Activated CD4-positive, CD25-positive, alpha-beta regulatory T cell treated with anti-CD3 and anti-CD28 coated beads, Interleukin-2, amount 50 U/mL, for 72 hours (primary cell): ENCODE results near the gene NSMCE3.
"Not testable (repeated sequence)": the region's sequence is repeated elsewhere in the genome, so short reads cannot be mapped to it uniquely, and the experiment has no call there.

Experiments used
- DNase-seq: peaks from one replicate; pipeline ENCODE4 v3.0.0; 2021

Gene NSMCE3

DNA sequence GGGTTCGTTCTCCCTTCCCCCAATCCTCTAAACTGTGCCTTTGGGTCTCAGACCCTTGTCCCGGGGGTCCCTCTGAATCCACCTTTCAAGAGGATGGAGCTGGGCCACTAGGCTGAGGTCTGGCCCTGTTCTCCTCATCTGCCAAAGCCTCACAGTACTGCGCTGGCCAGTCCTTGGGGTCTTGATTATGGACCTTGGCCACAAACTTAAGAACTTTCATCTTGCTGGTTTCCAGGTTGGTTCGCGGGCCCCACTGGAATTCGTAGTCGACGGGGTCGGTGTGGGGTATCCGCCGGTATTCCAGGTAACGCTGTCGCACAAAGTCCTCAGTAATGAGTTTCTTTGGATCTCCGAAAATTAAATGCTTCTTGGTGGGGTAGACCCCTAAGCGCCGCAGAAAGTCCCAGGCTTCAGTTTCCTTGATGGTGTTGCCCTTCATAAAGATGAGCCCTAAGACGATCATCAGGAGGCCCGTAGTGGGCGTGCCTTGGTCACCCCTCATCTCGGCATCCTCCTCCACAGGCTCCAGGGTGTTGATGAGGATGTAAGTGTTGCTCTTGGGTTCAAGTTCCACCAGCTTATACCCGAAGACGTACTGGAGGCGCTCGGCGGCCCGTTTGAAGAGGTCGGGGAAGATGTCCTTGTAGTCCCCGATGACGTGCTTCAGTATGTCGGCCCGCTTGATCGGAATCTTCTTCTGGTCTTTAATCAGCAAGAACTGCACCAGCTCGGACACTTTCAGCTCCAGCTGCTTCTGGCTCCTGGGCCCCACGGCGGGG, 727 bp downstream of the NSMCE3 start:
- no peak for DNase-seq

DNA sequence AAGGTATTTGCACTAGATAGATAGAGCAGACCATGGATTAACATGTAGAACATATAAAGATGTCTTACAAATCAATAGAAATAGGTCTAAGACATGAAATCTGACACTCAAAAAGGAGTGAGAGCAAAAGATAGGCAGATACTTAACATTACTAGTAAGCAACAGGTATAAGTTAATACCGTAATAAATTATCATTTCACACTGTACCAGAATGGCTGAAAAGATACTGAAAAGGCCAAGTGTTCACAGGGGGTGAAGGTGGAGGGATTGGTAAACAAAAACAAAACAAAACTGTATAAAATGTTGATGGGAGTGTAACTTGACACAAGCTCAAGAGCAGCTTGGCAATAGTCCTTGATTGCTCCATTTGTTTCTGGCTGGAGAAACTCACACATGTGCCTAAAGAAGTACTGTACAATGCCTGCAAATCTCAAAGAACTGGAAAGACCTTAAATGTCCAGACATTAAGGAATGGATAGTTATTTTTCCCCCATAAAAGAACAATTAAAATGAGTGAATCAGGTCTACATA, 3.5 kb downstream of the NSMCE3 start:
- DNase-seq: no peak

DNA sequence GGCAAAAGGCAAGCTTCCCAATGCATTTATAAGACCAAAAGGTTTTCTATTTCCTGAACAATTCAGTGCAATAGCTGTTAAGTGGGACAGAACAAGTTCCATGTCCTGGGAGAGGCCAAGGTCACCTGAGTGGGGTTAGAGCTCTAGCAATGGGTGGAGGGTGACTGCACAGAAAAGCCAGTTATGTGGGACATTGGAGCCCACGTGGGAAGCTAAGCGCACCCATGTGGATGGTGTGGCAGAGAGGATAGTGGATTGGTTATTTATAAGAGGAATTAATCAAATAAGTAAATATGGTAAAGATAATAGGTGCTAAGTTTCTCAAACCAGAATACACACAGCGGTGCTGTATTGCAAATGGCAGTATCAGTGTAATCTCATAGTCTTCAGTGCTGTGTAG, 6.3 kb downstream of the NSMCE3 start:
- DNase-seq: no peak

DNA sequence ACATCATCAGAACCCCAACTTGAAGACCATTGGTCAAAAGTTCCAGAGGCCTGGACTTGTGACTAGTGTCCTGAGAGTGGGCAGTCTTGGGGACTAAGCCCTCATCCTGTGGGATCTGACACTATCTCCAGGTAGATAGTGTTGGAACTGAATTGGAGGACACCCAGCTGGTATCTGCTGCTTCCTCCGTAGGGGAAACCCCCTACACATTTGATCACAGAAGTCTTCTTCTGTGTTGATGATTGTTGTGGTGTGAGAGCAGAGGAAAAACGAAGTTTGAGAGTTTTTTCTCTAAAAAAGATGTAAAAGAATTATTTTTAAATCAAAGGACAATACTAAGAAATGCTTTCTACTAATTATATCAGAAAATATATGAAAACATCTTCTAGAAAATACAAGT, 6.9 kb downstream of the NSMCE3 start:
- no peak for DNase-seq

DNA sequence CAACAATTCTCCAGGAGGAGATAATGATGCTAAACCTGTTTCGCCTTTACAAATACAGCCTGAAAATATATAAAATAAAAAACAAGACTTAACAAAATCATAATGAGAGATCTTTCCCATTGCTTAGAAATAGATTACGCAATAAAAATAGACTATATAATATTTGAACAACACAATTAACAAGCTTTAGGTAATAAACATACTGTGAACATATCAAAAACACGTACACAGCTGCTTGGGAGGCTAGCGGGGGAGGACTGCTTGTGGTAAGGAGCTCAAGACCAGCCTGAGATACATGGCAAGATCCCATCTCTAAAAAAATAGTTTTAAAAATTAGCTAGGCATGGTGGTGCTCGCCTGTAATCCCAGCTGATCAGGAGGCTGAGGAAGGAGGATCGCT, 8.7 kb downstream of the NSMCE3 start:
- DNase-seq: no peak

DNA sequence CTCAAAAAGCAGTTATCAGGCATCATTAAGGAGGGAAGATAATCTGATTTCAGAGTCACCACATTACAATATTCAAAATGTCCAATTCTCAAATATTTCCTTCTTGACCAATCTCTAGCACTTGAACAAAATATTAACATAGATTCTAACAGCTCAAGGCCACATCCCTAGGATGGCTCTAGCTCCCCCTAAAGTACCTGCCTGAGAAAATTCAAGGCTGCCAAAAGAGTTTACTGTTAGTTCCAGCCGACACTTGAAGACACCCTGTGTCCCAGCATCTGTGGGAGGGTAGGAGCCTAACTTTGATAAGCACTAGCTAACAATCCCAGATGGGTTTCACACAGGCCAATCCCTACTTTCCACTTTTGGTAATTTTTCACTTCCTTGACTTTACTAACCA, 10.4 kb downstream of the NSMCE3 start:
- no peak for DNase-seq

DNA sequence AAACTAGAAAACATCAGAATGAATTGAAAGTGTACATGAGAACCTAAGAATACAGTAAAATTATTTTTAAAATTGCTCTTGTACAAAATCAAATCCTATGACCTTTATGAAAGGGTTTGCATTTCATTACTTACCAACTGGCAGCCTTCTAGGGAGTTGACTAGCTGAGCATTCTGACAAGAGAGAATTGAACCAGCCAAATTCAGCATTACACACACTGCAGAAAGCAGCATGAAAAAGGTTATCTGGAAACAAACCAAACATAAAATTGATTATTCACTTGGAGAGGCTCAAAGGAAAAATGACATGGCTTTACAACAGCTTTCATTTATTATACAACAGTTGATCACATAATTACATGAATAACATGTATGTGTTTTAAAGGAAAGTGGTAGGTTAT, 17.4 kb downstream of the NSMCE3 start:
- no peak for DNase-seq

DNA sequence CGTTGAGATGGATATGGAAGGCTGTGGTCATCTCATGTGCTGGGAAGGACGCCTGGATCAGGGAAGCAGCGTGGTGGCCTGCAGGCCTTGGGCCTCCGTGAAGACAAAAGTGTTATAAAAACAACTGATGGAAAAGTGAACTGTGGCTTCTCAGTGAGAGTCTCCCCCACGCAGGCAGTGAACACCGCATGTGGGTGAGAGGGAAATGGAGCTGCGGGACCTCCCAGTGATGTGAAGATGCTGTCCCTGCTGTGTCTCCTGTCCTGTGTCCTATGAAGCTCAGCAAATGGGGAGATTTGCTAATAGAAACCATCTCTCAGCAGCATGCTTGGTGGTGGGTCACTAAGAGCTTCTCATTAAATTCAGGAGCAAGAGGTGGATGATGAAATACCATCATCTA, 25.1 kb downstream of the NSMCE3 start:
- DNase-seq: no peak

DNA sequence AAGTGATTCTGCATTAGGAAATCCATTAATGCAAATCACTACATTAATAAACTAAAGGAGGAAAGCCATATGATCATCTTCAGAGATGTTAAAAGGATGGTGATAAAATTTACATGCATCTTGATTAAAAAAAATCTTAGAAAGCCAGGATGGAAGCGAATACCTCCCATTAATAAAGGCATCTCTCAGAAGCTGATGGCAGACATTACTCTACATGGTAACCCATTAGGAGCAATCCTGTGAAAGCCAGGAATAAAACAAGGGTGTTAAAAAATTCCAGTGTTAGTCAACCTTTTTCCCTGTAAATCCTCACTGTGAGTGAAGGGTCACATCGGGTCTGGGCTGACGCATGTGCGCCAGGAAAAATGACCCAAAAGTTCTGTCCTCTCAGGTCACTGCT, 25.5 kb downstream of the NSMCE3 start:
- no peak for DNase-seq

DNA sequence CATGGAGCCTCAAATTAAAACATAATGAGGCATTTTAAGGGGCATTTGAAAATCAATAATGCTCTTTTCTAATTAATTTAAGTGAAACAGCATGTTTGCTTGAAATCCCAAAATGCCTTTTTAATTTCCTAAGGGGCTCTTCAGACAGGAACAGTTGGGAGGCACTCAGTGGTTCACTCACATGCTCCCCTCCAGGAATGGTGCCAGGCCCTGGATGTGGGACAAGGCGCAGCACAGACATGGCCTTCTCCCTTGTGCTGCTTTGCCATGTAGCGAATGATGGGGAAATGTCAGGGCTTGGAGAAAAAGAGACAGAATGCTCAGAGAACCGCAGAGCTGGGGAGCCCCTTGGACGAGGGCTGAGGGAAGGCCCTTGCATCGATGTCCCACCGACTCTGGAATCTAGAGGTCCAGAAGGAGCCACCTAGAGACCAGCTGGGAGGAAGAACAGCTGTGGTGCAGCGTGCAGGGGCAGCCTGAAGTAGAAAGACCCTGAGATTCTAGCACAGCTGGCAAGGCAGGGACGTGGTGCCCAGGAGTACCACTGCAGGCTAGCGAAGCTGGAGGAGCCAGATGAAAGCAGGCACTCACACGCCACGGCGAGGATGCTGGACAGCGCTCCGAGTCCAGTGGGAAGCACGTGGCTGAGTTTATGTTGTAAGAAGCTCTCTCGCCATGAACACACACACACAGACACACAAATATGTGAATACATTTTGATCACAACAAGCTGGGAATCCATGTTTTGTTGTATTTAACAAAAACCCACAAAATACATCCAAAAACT, 27.0 kb downstream of the NSMCE3 start:
- no peak for DNase-seq

DNA sequence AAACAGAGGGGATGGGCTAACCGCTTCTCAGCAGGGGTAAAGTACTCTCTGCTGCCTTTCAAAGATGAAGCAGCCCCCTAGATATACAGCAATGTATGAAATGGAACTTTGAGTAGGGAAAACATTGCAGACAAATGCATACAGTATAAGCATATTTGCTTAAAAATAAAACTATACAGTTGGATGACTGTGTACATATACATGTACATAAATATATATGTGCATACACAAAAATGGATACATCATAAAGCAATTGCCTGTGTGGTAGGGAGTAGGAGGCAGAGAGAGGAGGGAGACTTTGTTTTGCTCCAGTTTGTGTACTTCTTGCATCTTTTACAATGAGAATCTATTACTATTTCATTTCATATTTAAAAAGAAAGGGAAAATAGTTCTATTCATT, 28.4 kb downstream of the NSMCE3 start:
- no peak for DNase-seq

DNA sequence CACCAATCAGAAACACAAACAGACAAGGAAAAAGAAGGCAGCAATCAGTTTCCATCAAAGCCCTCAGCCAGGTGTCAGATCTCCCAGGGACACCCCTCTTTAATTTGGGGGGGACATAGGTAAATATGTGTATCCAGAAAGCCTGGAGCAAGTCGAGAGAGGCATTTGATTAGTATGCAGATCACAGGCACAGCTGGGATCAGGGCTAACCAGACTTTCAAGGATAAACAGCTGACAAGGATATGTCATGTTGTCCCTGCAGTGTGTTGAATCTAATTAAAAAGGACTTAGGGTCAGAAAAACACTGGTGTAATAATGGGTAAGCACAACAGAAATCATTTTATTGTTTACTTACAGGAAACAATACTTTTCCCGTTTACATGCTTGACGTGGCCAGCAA, 30.2 kb downstream of the NSMCE3 start:
- DNase-seq: no peak

DNA sequence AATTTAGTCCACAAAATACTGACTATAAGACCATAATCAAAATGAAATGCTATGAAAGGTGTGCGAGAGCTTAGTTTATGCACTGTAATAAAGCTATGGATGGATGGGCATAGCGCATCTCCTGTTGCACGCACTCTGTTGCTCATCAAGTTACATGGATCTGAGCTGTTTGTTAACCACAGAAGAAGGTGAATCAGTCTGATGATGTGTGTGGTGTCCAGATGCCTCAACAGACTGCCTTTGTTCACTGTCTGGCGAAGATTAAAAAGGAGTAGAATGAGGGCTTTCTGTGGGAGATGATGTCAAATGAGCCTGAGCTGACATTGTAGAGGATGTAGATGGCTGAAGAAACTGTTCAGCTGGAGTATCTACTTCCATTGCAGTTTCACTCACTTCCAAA, 36.1 kb downstream of the NSMCE3 start:
- DNase-seq: no peak

DNA sequence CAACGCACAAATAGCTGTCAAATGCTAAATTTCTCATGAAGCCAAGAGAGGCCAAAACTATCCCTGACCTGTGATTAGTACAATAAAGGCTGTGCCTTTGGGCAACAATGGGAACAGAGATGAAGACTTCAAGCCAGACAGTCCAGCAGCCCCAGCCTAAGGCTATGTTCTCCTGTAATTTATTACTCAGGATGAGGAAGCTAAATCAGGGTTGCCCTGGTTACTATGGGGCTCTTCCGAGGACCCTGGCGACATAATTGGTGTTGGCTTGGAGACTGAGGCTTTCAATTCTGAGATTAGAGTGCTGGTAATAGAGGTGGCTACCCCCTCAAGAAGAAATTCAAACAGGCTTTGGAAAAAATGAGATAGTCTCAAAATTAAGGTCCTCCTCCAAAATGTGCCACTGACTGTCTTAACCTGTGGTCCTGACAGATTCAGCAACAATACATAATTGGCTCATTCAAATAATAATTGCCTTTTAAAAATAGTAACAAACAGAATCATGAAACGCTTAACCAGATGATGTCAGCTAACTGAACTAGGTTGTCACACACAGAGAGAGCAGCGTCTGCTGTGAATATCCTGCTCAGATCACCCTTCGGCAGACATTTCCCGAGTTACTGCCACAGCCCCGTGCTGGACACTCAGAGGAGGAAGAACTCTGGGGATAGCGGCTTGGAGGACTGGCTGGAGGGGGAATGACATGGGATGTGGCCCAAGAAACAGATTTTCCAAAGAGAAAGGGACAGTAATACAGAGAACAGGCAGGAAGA, 43.0 kb downstream of the NSMCE3 start:
- no peak for DNase-seq

DNA sequence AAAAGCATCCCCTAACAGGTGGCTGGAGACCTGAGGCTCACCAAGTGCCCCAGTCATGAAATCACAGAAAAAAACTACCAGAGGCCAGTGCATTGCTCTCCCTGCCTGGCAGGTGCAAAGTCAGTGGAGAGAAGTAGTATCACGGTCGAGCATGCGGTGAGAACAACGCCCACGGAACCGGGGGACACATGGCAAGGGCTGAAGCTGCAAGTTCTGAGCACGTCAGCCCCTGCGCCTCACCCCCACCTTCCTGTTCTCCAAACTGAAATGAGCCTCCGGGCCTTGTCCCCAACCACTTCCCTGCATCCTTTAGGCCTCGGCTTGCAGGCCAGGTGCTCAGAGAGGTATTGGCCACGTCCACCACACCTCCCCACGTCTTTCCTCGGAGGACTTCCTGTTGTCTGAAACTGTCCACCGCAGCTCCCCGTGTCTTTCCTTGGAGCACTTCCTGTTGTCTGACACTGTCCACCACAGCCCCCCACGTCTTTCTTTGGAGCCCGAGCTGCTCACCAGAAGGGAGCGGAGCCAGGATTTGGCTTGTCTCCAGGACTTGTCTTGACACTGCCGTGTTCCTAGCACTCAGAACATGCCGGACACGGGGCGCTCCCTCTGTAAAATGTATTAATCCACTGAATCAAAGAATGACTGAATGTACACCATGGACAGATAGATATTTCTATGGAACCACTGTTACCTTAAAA, 43.9 kb downstream of the NSMCE3 start:
- DNase-seq: no peak

DNA sequence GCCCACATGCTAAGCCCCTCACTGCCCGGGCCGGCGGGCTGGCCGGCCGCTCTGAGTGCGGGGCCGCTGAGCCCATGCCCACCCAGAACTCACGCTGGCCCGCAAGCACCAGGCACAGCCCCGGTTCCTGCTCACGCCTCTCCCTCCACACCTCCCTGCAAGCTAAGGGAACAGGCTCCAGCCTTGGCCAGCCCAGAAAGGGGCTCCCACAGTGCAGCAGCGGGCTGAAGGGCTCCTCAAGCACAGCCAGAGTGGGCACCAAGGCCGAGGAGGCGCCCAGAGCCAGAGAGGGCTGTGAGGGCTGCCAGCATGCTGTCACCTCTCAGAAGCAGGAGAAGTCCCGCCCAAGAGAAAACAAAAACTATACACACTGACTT, 44.6 kb downstream of the NSMCE3 start:
- not testable (repeated sequence) for DNase-seq

DNA sequence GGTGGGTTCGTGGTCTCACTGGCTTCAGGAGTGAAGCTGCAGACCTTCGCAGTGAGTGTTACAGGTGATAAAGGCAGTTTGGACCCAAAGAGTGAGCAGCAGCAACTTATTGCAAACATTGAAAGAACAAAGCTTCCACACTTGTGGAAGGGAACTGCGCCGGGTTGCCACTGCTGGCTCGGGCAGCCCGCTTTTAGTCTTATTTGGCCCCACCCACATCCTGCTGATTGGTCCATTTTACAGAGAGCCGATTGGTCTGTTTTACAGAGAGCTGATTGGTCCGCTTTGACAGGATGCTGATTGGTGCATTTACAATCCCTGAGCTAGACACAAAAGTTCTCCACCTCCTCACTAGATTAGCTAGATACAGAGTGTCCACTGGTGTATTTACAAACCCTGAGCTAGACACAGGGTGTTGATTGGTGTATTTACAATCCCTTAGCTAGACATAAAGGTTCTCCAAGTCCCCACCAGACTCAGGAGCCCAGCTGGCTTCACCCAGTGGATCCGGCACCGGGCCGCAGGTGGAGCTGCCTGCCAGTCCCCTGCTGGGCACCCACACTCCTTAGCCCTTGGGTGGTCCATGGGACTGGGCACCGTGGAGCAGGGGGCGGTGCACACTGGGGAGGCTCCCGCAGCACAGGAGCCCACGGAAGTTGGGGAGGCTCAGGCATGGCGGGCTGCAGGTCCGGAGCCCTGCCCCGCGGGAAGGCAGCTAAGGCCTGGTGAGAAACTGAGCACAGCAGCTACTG, 45.2 kb downstream of the NSMCE3 start:
- DNase-seq: not testable (repeated sequence)

DNA sequence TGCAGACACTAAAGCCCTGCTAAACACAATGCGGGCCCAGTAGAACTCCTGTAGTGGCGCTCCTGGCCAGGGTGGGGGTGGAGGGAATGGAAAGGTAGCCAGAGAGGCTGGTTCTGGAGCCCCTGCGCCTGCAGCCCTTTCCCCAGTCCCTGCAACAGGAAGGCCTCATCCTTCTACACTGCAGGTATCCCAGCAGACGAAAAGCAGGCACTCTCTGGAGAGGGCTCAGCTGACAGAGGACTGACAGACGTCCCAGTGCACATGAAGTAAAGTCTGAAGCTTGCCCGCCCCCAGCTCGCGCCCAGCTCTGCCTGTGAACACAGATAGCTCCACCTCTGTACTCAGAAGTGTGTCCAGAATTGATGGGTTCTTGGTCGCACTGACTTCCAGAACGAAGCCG, 46.0 kb downstream of the NSMCE3 start:
- no peak for DNase-seq

DNA sequence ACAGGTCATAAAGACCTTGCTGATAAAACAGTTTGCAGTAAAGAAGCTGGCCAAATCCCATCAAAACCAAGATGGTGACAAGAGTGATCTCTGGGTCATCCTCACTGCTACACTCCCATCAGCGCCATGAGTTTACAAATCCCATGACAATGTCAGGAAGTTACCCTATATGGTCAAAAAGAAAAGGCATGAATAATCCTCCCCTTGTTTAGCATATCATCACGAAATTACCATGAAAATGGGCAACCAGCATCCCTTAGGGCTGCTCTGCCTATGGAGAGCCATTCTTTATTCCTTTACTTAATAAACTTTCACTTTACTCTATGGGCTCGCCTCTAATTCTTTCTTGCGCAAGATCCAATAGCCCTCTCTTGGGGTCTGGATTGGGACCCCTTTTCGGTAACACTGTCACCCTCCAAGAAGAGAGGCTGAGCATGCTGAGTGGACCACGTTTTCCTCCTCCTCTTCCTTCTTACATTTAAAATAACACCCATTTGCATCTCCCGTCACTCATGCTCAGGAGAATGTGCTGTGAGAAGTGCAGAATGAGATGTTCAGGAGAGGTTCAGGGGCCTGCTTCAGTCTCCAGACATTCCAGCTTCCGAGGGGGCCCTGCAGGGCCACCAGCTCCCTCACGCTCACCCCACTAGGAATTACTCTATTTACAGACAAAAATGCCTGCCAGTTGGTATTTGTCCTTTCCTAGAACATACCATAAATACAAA, 47.3 kb downstream of the NSMCE3 start:
- DNase-seq: no peak

DNA sequence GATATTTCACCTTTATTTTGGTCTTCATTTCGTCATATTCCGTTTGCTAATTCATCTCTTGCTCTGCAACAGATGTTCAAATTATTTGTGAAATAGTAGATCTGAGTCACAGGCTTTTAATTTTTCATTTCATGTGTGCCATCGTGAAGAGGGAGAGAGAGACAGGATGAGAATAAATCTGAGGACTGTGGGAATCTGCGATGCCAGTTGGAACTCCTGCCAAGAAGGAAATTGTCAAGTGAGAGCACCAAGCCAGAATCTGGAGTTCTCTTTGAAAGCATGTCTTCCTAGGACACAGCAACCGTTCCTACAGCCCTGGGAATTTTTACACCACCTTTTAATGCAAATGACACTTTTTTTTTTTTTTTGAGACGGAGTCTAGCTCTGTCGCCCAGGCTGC, 48.8 kb downstream of the NSMCE3 start:
- DNase-seq: no peak

DNA sequence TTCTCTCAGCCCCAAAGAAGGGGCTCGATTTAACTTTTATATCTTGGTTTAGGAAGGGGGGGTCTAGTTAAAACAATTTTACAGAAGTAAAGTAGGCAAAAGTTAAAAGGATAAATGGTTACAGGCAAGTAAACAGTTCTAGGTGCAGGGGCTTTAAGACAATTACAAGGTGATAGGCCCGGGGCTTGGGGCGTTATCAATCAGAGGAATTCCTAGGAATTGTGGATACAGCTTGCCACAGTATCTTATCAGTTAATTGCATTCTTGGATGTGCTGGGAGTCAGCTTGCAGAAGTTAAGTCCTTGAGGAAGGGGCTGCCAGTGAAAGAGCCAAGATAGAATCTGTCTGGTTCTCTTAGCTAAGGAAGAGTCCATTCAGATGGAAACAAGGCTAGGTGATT, 52.7 kb downstream of the NSMCE3 start:
- DNase-seq: no peak
